GM18873 (cell line): ENCODE data around the gene SLC25A38.

Experiments
- ATAC-seq: cut with Tn5 transposase; IDR thresholded peaks from one replicate; pipeline ENCODE4 v1.9.1; 2021; ENCODE audit warnings: mild to moderate bottlenecking, moderate library complexity, moderate number of reproducible peaks; ENCODE audit not compliant: unreplicated experiment, low FRiP score

Gene SLC25A38

GRCh38 chr3:39428745-39429201 lies 45.6 kb downstream of the SLC25A38 start:
- ATAC-seq, result no peak

GRCh38 chr3:39429466-39429865 lies 46.3 kb downstream of the SLC25A38 start:
- ATAC-seq, result no peak

- no peak for ATAC-seq
Observed at GRCh38 chr3:39432342-39432741, 49.2 kb downstream of the SLC25A38 start.

GRCh38 chr3:39433642-39434041 lies 50.5 kb downstream of the SLC25A38 start:
- ATAC-seq, result no peak

- no peak for ATAC-seq
Observed at GRCh38 chr3:39434574-39434973, 51.4 kb downstream of the SLC25A38 start.

GRCh38 chr3:39435006-39435748 lies 52.0 kb downstream of the SLC25A38 start:
- ATAC-seq, result no peak

- ATAC-seq, result no peak
Observed at GRCh38 chr3:39438880-39439279, 55.7 kb downstream of the SLC25A38 start.

GRCh38 chr3:39440316-39440715 lies 57.1 kb downstream of the SLC25A38 start:
- no peak for ATAC-seq

GRCh38 chr3:39443530-39443929 lies 60.4 kb downstream of the SLC25A38 start:
- no peak for ATAC-seq

- no peak for ATAC-seq
Observed at GRCh38 chr3:39445927-39446326, 62.8 kb downstream of the SLC25A38 start.

- no peak for ATAC-seq
Observed at GRCh38 chr3:39446444-39446843, 63.3 kb downstream of the SLC25A38 start.
